ENCODE data around the gene ZNF134.

Gene ZNF134

GRCh38 chr19:57583521-57584416 is 30.3 kb upstream of the ZNF134 start, which contains the start of gene ZIK1 (continued):
- TF ChIP-seq ZNF202 (tag by site-specific recombination; IDR thresholded peaks at IDR 0.05; ENCODE audit: borderline replicate concordance) (no peak), ZNF280D (tag by site-specific recombination; IDR thresholded peaks at IDR 0.05) (peak; percentile 59), ZNF2 (tag by site-specific recombination; IDR thresholded peaks at IDR 0.05) (0 out of 2 replicates have a peak, but pooled peaks have one; percentile 31)

- CTCF ChIA-PET = no interaction called here
- TF ChIP-seq ZNF423 (tag by site-specific recombination; IDR thresholded peaks at IDR 0.05) (no peak), IKZF3 (tag by site-specific recombination; IDR thresholded peaks at IDR 0.05) (no peak), ZNF521 (tag by site-specific recombination; IDR thresholded peaks at IDR 0.05) (no peak), ZNF548 (tag by site-specific recombination; IDR thresholded peaks at IDR 0.05) (no peak), PRDM4 (tag by site-specific recombination; IDR thresholded peaks at IDR 0.05) (no peak), TCF7L2 (IDR thresholded peaks at IDR 0.05; ENCODE audit: borderline replicate concordance, low read depth, low read length) (no peak), ZNF610 (tag by site-specific recombination; IDR thresholded peaks at IDR 0.05; ENCODE audit: borderline replicate concordance) (no peak), ZNF155 (tag by site-specific recombination; IDR thresholded peaks at IDR 0.05) (no peak), ZSCAN5A (tag by site-specific recombination; IDR thresholded peaks at IDR 0.05) (no peak), ZNF488 (tag by site-specific recombination; IDR thresholded peaks at IDR 0.05) (no peak), ZNF114 (tag by site-specific recombination; IDR thresholded peaks at IDR 0.05) (no peak), GLI2 (tag by site-specific recombination; IDR thresholded peaks at IDR 0.05; ENCODE audit: borderline replicate concordance, low read depth) (no peak), ZNF404 (tag by site-specific recombination; IDR thresholded peaks at IDR 0.05) (no peak)
- Histone ChIP-seq H3K9me3 (ENCODE audit: control insufficient read depth, insufficient read depth, low read depth, low read length) (peaks cover 20% of the 10 kb centered on the region), H3K4me1 (ENCODE audit: control insufficient read depth, insufficient read depth, low read length) (0 out of 2 replicates have a peak, but pooled peaks cover 2% of the 10 kb centered on the region), H3K4me3 (ENCODE audit: low read depth, low read length) (no peak overlapping the region), H3K36me3 (ENCODE audit: control insufficient read depth in 2 of 2, insufficient read depth in 1 of 2, low read length in 2 of 2) (peaks cover 0 to 25% of the 10 kb centered on the region in 2 experiments; a peak in 2 of 3 replicates), H3K27ac (ENCODE audit: extremely low read depth, low read depth, low read length) (no peak overlapping the region)
- POLR2A ChIA-PET = no interaction called here
Observed at GRCh38 chr19:57587529-57587928, 26.5 kb upstream of the ZNF134 start.

All from HEK293 (cell line).